Measurements from ENCODE around the gene SPRR2B. TPM values are rescaled to one million over a fixed set of nuclear protein-coding genes. Genes with fewer than 3 reads are reported as not detected.

Gene SPRR2B
- total RNA-seq = not detected in 2 replicates

DNA sequence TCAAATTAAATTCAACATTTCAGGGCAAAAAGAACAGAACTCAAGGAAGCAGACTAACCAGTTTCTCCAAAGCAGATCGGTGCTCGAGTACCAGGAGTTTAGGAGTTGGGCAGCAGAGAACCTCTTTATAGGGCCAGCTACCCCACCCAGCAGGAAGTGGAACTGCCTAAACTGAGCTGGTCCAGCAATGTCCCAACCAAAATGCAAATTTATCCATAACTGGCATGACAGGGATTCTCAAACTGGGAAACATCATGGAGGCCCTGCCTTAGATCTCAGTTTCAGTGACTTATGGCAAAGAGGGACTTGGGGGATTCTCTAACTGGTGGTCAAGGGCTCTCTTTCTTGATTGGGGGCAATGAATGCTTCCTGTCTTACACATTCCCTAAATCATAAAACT is at the start of gene SPRR2B:
Gene SPRR2B, minus strand, starts transcription at position 101 of the 400 bp plus-strand sequence. CDS start 772 bp downstream, outside the sequence.

GRCh38 chr1:153113416-153113815 is 42.0 kb upstream of the SPRR2B start, which contains the start of gene SPRR2F:
Gene SPRR2F (minus strand): TSS chr1:153113516. CDS start chr1:153112733, 783 bp downstream.

DNA sequence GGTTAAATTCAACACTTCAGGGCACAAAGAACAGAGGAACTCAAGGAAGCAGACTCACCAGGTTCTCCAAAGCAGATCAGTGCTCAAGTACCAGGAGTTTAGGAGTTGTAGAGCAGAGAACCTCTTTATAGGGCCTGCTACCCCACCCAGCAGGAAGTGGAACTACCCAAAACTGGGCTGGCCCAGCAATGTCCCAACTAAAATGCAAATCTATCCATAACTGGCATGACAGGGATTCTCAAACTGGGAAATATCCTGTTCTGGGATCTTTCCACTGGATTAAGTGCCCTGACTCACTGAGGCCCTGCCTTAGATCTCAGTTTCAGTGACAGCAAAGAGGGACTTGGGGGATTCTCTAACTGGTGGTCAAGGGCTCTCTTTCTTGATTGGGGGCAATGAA is 23.0 kb upstream of the SPRR2B start, which contains the start of gene SPRR2E:
Gene SPRR2E, minus strand, starts transcription at position 101 of the 400 bp plus-strand sequence. CDS start 775 bp downstream, outside the sequence.

DNA sequence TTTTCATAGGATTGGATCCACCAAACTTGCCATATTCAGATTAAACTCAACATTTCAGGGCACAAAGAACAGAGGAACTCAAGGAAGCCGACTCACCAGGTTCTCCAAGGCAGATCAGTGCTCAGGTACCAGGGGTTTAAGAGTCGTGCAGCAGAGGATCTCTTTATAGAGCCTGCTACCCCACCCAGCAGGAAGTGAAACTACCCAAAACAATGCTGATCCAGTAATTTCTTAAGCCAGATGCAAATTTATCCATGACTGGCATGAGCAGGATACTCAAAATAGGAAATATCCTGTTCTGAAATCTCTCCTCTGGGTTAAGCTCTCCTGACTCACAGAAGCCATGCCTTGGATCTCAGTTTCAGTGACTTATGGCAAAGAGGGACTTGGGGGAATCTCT is 14.0 kb downstream of the SPRR2B start, which contains the start of gene SPRR2A:
Gene SPRR2A, minus strand, starts transcription at position 138 of the 400 bp plus-strand sequence. CDS start 777 bp downstream, outside the sequence.

GRCh38 chr1:153040950-153041631 is 30.3 kb downstream of the SPRR2B start, which contains the start of gene SPRR2D:
Gene SPRR2D (minus strand): TSS chr1:153041120. CDS start chr1:153040346, 774 bp downstream.

DNA sequence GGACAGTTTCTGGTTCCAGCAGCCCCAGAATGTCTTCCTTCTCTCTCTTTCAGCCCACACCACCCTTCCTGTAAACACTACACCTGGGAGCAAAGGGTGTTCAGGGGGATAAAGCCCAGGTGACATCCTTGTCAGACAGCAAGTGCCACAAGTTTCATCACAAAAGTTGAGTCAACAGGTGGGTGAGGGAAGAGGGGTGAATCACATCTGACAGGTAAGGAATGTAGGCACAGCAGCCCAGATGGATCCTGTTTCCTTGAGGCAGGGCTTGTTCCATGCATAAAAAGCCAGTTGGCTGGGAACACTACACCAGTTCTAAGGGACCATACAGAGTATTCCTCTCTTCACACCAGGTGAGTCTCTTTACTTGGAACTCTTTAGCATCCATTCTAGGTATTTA is 40.5 kb downstream of the SPRR2B start, which contains the start of gene SPRR1B:
Gene SPRR1B, plus strand, starts transcription at position 309 of the 400 bp plus-strand sequence. CDS start 1,143 bp downstream, outside the sequence.

Other genes starting within 250 kb of the SPRR2B start
- gene LCE1A, start 244.1 kb downstream of the SPRR2B start, total RNA-seq = not detected in 2 replicates
- gene LCE6A, start 228.8 kb downstream of the SPRR2B start, total RNA-seq = not detected in 2 replicates
- gene LCE7A, start 211.6 kb downstream of the SPRR2B start, total RNA-seq = not detected in 2 replicates
- gene SMCP, start 193.3 kb downstream of the SPRR2B start, total RNA-seq = not detected in 2 replicates
- not detected in 2 replicates for gene IVL, start 163.1 kb downstream of the SPRR2B start, total RNA-seq
- not detected in 2 replicates for gene SPRR5, start 124.4 kb downstream of the SPRR2B start, total RNA-seq
- not detected in 2 replicates for gene SPRR4, start 101.0 kb downstream of the SPRR2B start, total RNA-seq
- not detected in 2 replicates for gene SPRR1A, start 87.5 kb downstream of the SPRR2B start, total RNA-seq
- not detected in 2 replicates for gene SPRR3, start 69.9 kb downstream of the SPRR2B start, total RNA-seq
- gene SPRR1B, start 40.4 kb downstream of the SPRR2B start, total RNA-seq = not detected in 2 replicates
- not detected in 2 replicates for gene SPRR2D, start 30.5 kb downstream of the SPRR2B start, total RNA-seq
- not detected in 2 replicates for gene SPRR2A, start 14.1 kb downstream of the SPRR2B start, total RNA-seq
- not detected in 2 replicates for gene SPRR2E, start 22.9 kb upstream of the SPRR2B start, total RNA-seq
- gene SPRR2F, start 41.9 kb upstream of the SPRR2B start, total RNA-seq = not detected in 2 replicates
- not detected in 2 replicates for gene SPRR2G, start 79.3 kb upstream of the SPRR2B start, total RNA-seq
- gene LELP1, start 131.8 kb upstream of the SPRR2B start, total RNA-seq = not detected in 2 replicates
- not detected in 2 replicates for gene PRR9, start 146.0 kb upstream of the SPRR2B start, total RNA-seq
- gene LORICRIN, start 188.1 kb upstream of the SPRR2B start, total RNA-seq = not detected in 2 replicates
- gene PGLYRP3, start 241.3 kb upstream of the SPRR2B start, total RNA-seq = not detected in 2 replicates